ENCODE data around the gene SMIM34. TPM values are rescaled to one million over a fixed set of nuclear protein-coding genes. Genes with fewer than 3 reads are reported as not detected.
"Not testable (repeated sequence)": the region's sequence is repeated elsewhere in the genome, so short reads cannot be mapped to it uniquely, and the experiment has no call there.

The SMIM34 gene
- total RNA-seq, result not detected

GRCh38 chr21:34423805-34424204, at the start of gene SMIM34:
Gene SMIM34 (minus strand): TSS chr21:34423951. CDS start chr21:34423839, 112 bp downstream.
- H3K36me3 ChIP-seq; H3K9me3 ChIP-seq; H3K27ac ChIP-seq; H3K27me3 ChIP-seq; intact Hi-C loops (cut with DNase I); DNase-seq (ENCODE audit: extremely low spot score in 2 of 2); H3K4me1 ChIP-seq; H3K4me3 ChIP-seq: not testable (repeated sequence)

GRCh38 chr21:34467333-34467732, 43.6 kb upstream of the SMIM34 start:
- intact Hi-C loops (cut with DNase I); H3K27me3 ChIP-seq; H3K36me3 ChIP-seq; H3K27ac ChIP-seq; H3K9me3 ChIP-seq; DNase-seq (ENCODE audit: extremely low spot score in 2 of 2); H3K4me1 ChIP-seq; H3K4me3 ChIP-seq: not testable (repeated sequence)

GRCh38 chr21:34459426-34459825, 35.7 kb upstream of the SMIM34 start:
- H3K9me3 ChIP-seq; DNase-seq (ENCODE audit: extremely low spot score in 2 of 2); H3K4me1 ChIP-seq; H3K4me3 ChIP-seq; H3K36me3 ChIP-seq; intact Hi-C loops (cut with DNase I); H3K27ac ChIP-seq; H3K27me3 ChIP-seq: not testable (repeated sequence)

- DNase-seq (ENCODE audit: extremely low spot score in 2 of 2); H3K27me3 ChIP-seq; intact Hi-C loops (cut with DNase I); H3K9me3 ChIP-seq; H3K4me1 ChIP-seq; H3K36me3 ChIP-seq; H3K27ac ChIP-seq; H3K4me3 ChIP-seq: not testable (repeated sequence)
Observed at GRCh38 chr21:34458266-34458665, 34.5 kb upstream of the SMIM34 start.

GRCh38 chr21:34456180-34456579, 32.4 kb upstream of the SMIM34 start:
- H3K36me3 ChIP-seq; H3K4me3 ChIP-seq; intact Hi-C loops (cut with DNase I); H3K4me1 ChIP-seq; DNase-seq (ENCODE audit: extremely low spot score in 2 of 2); H3K27ac ChIP-seq; H3K9me3 ChIP-seq; H3K27me3 ChIP-seq: not testable (repeated sequence)

GRCh38 chr21:34455628-34456027, 31.9 kb upstream of the SMIM34 start:
- H3K4me1 ChIP-seq; H3K27me3 ChIP-seq; H3K4me3 ChIP-seq; intact Hi-C loops (cut with DNase I); DNase-seq (ENCODE audit: extremely low spot score in 2 of 2); H3K36me3 ChIP-seq; H3K27ac ChIP-seq; H3K9me3 ChIP-seq: not testable (repeated sequence)

GRCh38 chr21:34447018-34447417, 23.3 kb upstream of the SMIM34 start:
- H3K4me1 ChIP-seq; H3K27ac ChIP-seq; H3K27me3 ChIP-seq; DNase-seq (ENCODE audit: extremely low spot score in 2 of 2); H3K36me3 ChIP-seq; H3K4me3 ChIP-seq; H3K9me3 ChIP-seq; intact Hi-C loops (cut with DNase I): not testable (repeated sequence)

- H3K4me3 ChIP-seq; H3K36me3 ChIP-seq; H3K9me3 ChIP-seq; H3K27me3 ChIP-seq; intact Hi-C loops (cut with DNase I); H3K4me1 ChIP-seq; H3K27ac ChIP-seq; DNase-seq (ENCODE audit: extremely low spot score in 2 of 2): not testable (repeated sequence)
Observed at GRCh38 chr21:34443486-34443885, 19.7 kb upstream of the SMIM34 start.

GRCh38 chr21:34429710-34430109, 6.0 kb upstream of the SMIM34 start:
- H3K4me1 ChIP-seq; intact Hi-C loops (cut with DNase I); H3K4me3 ChIP-seq; H3K9me3 ChIP-seq; H3K36me3 ChIP-seq; H3K27me3 ChIP-seq; DNase-seq (ENCODE audit: extremely low spot score in 2 of 2); H3K27ac ChIP-seq: not testable (repeated sequence)

- H3K4me1 ChIP-seq; H3K36me3 ChIP-seq; DNase-seq (ENCODE audit: extremely low spot score in 2 of 2); H3K9me3 ChIP-seq; H3K27ac ChIP-seq; H3K4me3 ChIP-seq; intact Hi-C loops (cut with DNase I); H3K27me3 ChIP-seq: not testable (repeated sequence)
Observed at GRCh38 chr21:34428441-34428840, 4.7 kb upstream of the SMIM34 start.

- intact Hi-C loops (cut with DNase I), result not testable (repeated sequence)
Observed at GRCh38 chr21:34427339-34427738, 3.6 kb upstream of the SMIM34 start.

GRCh38 chr21:34417448-34418077, 6.2 kb downstream of the SMIM34 start:
- H3K27ac ChIP-seq; DNase-seq (ENCODE audit: extremely low spot score in 2 of 2); H3K36me3 ChIP-seq; H3K4me3 ChIP-seq; intact Hi-C loops (cut with DNase I); H3K4me1 ChIP-seq; H3K27me3 ChIP-seq; H3K9me3 ChIP-seq: not testable (repeated sequence)

More at GRCh38 chr21:34427339-34427738, 3.6 kb upstream of the SMIM34 start:
- H3K4me1 ChIP-seq; H3K9me3 ChIP-seq; H3K27me3 ChIP-seq; H3K36me3 ChIP-seq; DNase-seq (ENCODE audit: extremely low spot score in 2 of 2); H3K4me3 ChIP-seq; H3K27ac ChIP-seq: not testable (repeated sequence)

- H3K9me3 ChIP-seq; H3K36me3 ChIP-seq; DNase-seq (ENCODE audit: extremely low spot score in 2 of 2); intact Hi-C loops (cut with DNase I); H3K27ac ChIP-seq; H3K4me3 ChIP-seq; H3K4me1 ChIP-seq; H3K27me3 ChIP-seq: not testable (repeated sequence)
Observed at GRCh38 chr21:34407294-34407693, 16.5 kb downstream of the SMIM34 start.

- H3K4me3 ChIP-seq; DNase-seq (ENCODE audit: extremely low spot score in 2 of 2); H3K36me3 ChIP-seq; intact Hi-C loops (cut with DNase I); H3K27me3 ChIP-seq; H3K27ac ChIP-seq; H3K9me3 ChIP-seq; H3K4me1 ChIP-seq: not testable (repeated sequence)
Observed at GRCh38 chr21:34406676-34407075, 17.1 kb downstream of the SMIM34 start.
